KOPT-K1 (cell line): Measurements from ENCODE around the gene AIRE.
"Not testable (repeated sequence)": the region's sequence is repeated elsewhere in the genome, so short reads cannot be mapped to it uniquely, and the experiment has no call there.

Source experiments
- H3K27ac ChIP-seq: fragments of 200-600 bp; sonication (generic); 2 replicates; pipeline ENCODE4 v1.5.1; 2016; ENCODE audit warnings: antibody characterized with exemption, mild to moderate bottlenecking, low read depth, low read length; ENCODE audit not compliant: poor library complexity, severe bottlenecking
- H3K36me3 ChIP-seq: fragments of 200-600 bp; sonication (generic); 2 replicates; pipeline ENCODE4 v1.5.1; 2017; ENCODE audit warnings: antibody characterized with exemption, mild to moderate bottlenecking, low read length, moderate library complexity; ENCODE audit not compliant: insufficient read depth
- H3K9me3 ChIP-seq: fragments of 200-600 bp; sonication (generic); 2 replicates; pipeline ENCODE4 v1.5.1; 2017; ENCODE audit warnings: antibody characterized with exemption, low read length, mild to moderate bottlenecking; ENCODE audit not compliant: insufficient read depth, poor library complexity, severe bottlenecking

The AIRE gene

GRCh38 chr21:44283211-44283785, 2.4 kb upstream of the AIRE start:
- H3K9me3 ChIP-seq, H3K36me3 ChIP-seq, H3K27ac ChIP-seq: not testable (repeated sequence)

GRCh38 chr21:44283948-44284347, 1.7 kb upstream of the AIRE start:
- H3K27ac ChIP-seq = no peak overlapping the region
- no peaks in the 10 kb centered on the region for H3K9me3 ChIP-seq
- H3K36me3 ChIP-seq = no peaks in the 10 kb centered on the region

- Histone ChIP-seq H3K9me3 (no peaks in the 10 kb centered on the region), H3K36me3 (no peaks in the 10 kb centered on the region)
Measured at GRCh38 chr21:44286086-44286715, 525 bp downstream of the AIRE start.

GRCh38 chr21:44286716-44287632, 1.3 kb downstream of the AIRE start:
- Histone ChIP-seq H3K27ac (no peak overlapping the region), H3K36me3 (no peaks in the 10 kb centered on the region), H3K9me3 (no peaks in the 10 kb centered on the region)

More at GRCh38 chr21:44286086-44286715, 525 bp downstream of the AIRE start:
- H3K27ac ChIP-seq = no peak overlapping the region

DNA sequence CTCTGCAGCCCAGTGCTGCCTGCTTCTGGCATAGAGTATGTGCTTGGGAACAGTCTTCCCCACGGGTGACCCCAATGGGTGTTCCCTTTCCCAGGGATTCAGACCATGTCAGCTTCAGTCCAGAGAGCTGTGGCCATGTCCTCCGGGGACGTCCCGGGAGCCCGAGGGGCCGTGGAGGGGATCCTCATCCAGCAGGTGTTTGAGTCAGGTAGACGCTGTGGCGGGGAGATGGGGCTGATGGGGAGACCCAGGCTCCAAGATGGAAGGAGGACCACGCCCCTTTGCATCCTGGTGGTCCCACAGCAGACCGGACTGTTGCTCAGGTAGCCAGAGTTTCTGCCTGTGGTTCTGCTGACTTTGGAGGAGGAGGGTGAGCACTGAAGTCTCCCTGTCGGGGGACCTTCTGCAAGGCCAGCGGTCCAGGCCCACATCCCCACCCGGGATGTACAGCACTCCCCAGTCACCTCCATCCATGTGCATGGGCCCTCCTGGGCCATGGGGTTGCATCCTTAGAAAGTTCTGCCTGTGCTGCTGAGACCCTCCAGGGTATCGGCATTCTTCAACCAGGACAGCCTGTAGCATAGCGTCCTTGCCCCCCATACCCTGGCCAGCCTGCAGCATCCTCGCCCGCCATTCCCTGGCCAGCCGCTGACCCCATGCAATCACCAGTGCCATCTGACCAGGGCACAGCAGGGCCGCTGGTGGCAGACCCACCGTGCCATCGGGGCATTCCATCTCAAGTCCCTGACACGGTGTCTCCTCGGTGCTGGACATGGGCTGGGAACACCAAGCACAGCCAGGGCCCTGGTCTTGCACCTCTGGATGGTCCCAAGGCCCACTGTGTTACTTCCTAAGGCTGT, 2.8 kb downstream of the AIRE start:
- H3K27ac ChIP-seq = no peak overlapping the region
- no peaks in the 10 kb centered on the region for H3K9me3 ChIP-seq
- no peaks in the 10 kb centered on the region for H3K36me3 ChIP-seq

GRCh38 chr21:44289381-44290010, 3.8 kb downstream of the AIRE start:
- H3K9me3 ChIP-seq = no peaks in the 10 kb centered on the region
- no peaks in the 10 kb centered on the region for H3K36me3 ChIP-seq
- no peak overlapping the region for H3K27ac ChIP-seq

DNA sequence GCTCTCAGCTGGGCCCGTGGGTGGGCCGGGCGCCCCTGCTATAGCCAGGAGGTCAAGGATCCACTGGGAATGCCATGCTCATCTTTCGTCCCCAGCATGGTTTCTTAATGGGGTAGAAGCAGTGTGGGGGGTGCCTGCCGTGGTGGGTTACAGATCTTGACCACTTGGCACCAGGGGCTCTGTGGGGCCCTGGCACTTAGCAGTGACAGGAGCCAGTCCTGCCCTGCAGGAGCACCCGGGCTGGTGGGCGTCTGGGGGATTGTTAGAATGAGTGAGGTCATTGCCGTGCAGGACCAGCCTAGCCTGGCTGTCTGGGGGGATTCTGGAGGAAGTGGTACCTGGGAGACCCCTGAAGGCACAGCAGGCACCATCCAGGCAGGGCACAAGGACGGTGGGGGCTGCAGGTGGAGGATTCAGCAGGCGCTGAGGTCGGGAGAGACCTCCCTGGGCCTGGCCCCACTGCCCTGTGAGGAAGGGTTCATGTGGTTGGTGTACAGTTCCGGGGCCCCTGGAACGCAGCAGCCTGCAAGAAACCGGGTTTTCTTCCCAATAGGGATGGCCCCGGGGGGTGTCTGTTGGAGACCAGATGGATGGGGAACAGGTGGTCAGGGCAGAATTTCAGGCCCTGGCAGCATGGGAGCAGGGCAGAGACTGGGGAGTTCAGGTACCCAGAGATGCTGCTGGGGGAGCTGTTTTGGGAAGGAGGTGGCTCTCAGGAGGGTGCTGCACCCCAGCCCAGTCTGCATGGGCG, 4.8 kb downstream of the AIRE start:
- H3K36me3 ChIP-seq = no peaks in the 10 kb centered on the region
- no peak overlapping the region for H3K27ac ChIP-seq
- H3K9me3 ChIP-seq = no peaks in the 10 kb centered on the region

DNA sequence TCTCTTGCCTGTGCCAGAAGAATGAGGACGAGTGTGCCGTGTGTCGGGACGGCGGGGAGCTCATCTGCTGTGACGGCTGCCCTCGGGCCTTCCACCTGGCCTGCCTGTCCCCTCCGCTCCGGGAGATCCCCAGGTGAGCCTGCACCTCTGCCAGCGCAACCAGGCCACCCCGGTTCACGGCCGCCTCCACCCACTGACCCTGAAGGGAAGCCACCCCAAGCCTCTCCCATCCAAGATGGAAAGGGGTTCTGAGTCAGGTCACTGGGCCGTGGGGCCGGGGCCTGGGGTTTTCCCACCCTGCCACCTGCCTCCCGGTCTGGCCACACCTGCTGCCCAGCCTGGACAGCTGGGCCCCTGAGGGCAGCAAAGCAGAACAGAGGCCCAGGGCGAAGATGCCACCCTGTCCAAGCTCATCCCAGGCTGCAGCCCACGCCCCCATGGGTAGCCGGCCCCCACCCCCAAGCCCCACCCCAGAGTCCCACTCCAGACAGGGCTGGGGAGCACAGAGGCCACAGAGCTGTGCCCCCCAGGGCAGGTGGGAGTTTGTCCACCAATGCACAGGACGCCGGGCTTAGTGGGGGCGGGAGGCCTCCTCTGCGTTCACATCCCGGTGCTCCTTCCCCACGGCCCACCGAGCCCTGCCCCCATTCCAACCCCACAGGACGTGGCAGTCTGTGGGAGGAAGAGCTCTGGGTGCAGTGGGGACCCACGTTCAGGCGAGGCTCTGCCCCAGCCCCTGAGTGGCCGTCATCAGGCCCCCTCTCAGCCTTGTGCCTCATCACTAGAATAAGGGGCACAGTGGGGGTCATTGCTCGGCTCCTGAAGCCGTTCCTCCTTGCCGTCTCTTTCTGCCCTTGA, 5.6 kb downstream of the AIRE start:
- Histone ChIP-seq H3K9me3 (no peaks in the 10 kb centered on the region), H3K27ac (no peak overlapping the region), H3K36me3 (no peaks in the 10 kb centered on the region)

GRCh38 chr21:44291936-44292811, 6.5 kb downstream of the AIRE start:
- no peak overlapping the region for H3K27ac ChIP-seq

DNA sequence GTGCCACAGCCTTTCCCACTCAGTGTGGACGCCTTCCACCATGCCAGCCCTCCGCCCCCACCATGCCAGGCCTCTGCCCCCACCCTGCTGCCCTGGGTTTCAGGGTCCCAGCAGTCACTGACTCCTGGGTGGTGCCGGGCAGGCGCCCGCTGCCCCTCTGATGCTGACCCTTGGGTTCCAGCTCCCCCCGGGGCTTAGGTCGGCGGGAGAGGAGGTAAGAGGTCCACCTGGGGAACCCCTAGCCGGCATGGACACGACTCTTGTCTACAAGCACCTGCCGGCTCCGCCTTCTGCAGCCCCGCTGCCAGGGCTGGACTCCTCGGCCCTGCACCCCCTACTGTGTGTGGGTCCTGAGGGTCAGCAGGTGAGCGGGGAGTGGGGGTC, 7.1 kb downstream of the AIRE start:
- no peaks in the 10 kb centered on the region for H3K9me3 ChIP-seq
- no peak overlapping the region for H3K27ac ChIP-seq

More at GRCh38 chr21:44291936-44292811, 6.5 kb downstream of the AIRE start:
- Histone ChIP-seq H3K36me3 (no peaks in the 10 kb centered on the region), H3K9me3 (no peaks in the 10 kb centered on the region)

GRCh38 chr21:44293551-44294231, 8.0 kb downstream of the AIRE start:
- Histone ChIP-seq H3K36me3 (no peaks in the 10 kb centered on the region), H3K9me3 (no peaks in the 10 kb centered on the region), H3K27ac (no peak overlapping the region)

More for the DNA sequence above, 7.1 kb downstream of the AIRE start:
- no peaks in the 10 kb centered on the region for H3K36me3 ChIP-seq
